Esophagus squamous epithelium (tissue), 4 donors: ENCODE data around the gene COL4A6.

Experiments
- CTCF ChIP-seq, 6 experiments: fragments of 450-650 bp in 4 of 6; fragments of 200-600 bp in 2 of 6; sonication (generic) in 2 of 6; IDR thresholded peaks; one replicate each; pipeline ENCODE4 v1.5.1; 2016 to 2019; ENCODE audit warnings: antibody characterized with exemption in 6 of 6, mild to moderate bottlenecking in 4 of 6, moderate library complexity in 4 of 6
- POLR2A ChIP-seq, 4 donors: fragments of 450-650 bp; IDR thresholded peaks; one replicate each; pipeline ENCODE4 v1.6.1; 2017; ENCODE audit warnings: antibody characterized with exemption in 4 of 4, mild to moderate bottlenecking in 4 of 4, moderate library complexity in 3 of 4

GRCh38 chrX:108312011-108312410 lies 126.2 kb downstream of the COL4A6 start:
- TF ChIP-seq CTCF (IDR thresholded peaks at IDR 0.05) = no peak
- TF ChIP-seq POLR2A (IDR thresholded peaks at IDR 0.05) = no peak
